Superior temporal gyrus (tissue), 1 donor: ENCODE data around the gene BMP7.
"Not testable (repeated sequence)": the region's sequence is repeated elsewhere in the genome, so short reads cannot be mapped to it uniquely, and the experiment has no call there.

Experiments used
- DNase-seq: peaks from one replicate; pipeline ENCODE4 v3.0.0-alpha.2; 2016; ENCODE audit errors: extremely low spot score

BMP7 gene

GRCh38 chr20:57191265-57191638 is 75.2 kb downstream of the BMP7 start:
- DNase-seq, result not testable (repeated sequence)

GRCh38 chr20:57190536-57191264 is 75.7 kb downstream of the BMP7 start:
- DNase-seq, result no peak

GRCh38 chr20:57189713-57190112 is 76.7 kb downstream of the BMP7 start:
- DNase-seq, result no peak

- DNase-seq, result no peak
Observed at GRCh38 chr20:57188576-57189079, 77.8 kb downstream of the BMP7 start.

- DNase-seq, result no peak
Observed at GRCh38 chr20:57188056-57188455, 78.4 kb downstream of the BMP7 start.

DNA sequence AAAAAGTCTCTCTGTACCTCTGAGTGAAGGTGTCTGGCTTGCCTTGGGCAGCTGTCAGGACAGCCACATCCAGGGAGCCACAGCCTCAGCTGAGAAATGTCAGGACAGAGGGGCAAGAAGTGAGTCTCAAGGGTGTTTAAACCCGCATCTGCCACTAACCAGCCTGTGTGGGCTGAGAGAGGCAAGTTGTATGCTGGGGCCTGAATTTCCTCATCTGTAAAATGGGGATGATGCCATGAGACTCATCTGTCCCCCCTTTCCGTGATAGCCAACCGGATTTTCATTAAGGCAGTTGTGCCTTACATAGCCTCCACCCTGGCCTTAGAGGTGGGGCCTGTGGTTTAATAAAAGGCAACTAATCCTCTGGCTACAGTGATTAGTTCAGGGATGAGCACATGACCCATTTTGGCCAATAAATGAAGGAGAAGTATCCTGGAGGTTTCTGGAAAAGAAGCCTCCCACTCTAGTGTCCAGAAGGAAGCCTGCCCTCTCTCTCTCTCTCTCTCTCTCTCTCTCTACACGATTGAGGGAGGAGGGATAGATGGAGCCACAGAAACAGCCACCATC is 79.3 kb downstream of the BMP7 start:
- no peak for DNase-seq

DNA sequence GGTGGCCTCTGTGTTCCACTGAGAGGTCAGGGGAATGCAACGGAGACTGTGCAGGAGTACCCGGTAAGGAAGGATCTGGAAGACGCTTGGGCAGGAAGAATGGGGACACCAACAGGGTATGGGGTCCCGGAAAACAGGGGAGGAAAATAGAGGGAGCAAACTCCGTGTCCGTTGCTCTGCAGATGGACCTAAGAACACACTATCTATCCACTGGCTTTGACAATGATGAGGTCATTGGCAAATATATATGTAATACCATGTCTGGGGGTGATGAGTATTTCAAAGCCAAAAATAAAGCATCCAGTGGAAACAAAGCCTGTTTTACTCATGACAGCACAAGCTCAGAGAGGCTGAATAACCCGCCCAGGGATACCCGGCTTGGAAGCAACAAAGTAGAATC is 80.2 kb downstream of the BMP7 start:
- DNase-seq, result no peak

DNA sequence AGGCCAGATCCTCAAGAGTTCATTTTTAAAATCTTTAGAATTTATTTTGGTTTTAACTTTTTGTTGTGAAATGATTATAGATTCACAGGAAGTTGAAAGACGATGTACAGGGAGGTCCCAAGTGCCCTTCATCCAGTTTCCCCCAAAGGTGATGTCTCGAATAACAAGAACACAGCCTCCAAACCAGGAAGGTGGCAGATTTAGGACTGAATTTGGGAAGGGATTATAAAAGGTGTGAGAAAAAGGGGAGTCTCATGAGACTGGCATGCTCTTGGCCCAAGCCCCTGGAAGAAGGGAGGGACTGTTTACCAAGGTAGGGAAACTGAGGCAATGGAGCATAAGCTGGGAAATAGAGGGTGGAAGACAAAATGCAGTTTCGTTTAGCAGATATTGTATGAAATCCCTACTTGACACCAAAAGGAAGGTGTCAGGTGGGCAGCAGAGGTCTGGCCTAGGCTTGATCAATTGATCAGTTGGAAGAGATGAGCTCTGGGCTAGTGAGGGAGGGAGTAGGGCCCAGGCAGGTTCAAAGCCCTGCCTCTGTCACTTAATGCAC is 81.2 kb downstream of the BMP7 start:
- no peak for DNase-seq

GRCh38 chr20:57183457-57184009 is 82.9 kb downstream of the BMP7 start:
- DNase-seq, result no peak

- no peak for DNase-seq
Observed at GRCh38 chr20:57181639-57182038, 84.8 kb downstream of the BMP7 start.

GRCh38 chr20:57180954-57181353 is 85.5 kb downstream of the BMP7 start:
- DNase-seq, result no peak

DNA sequence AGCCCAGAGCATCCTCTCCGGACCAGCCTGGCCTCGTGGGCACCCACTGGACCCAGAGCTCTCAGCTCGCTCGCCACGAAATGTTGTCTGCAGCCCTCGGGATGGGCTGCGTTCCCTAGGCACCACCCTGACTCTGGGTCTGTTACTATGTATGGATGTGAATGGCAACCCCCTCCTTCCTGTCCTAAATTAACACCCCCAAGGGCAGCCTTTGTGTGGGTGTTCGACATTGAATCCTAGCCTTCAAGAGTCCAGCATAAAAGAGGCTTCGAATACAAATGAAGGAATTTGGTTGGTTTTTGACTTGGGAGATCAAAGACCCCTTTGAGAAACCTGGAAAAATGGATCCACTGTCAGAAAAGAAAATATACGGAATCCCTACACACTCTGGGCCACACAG is 86.1 kb downstream of the BMP7 start:
- no peak for DNase-seq

DNA sequence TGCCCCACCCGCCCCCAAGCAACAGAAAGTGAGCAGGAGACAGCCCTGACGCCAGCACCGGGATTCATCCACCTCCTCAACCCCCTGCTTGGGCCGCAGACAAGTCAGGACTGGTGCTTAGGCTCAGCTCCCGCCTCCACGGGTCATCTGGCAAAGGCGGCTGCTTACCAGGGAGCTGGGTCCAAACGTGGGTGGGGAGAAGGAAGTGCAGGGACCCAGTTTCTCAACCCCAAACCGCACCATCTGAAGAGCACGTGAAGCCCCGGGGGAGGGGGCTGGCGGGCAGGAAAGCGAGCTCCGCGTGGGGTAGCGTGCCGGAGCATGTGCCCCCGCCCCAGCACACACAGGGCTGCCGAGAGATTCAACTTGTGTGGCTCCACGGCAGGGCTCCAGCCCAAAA is 87.2 kb downstream of the BMP7 start:
- DNase-seq, result no peak

DNA sequence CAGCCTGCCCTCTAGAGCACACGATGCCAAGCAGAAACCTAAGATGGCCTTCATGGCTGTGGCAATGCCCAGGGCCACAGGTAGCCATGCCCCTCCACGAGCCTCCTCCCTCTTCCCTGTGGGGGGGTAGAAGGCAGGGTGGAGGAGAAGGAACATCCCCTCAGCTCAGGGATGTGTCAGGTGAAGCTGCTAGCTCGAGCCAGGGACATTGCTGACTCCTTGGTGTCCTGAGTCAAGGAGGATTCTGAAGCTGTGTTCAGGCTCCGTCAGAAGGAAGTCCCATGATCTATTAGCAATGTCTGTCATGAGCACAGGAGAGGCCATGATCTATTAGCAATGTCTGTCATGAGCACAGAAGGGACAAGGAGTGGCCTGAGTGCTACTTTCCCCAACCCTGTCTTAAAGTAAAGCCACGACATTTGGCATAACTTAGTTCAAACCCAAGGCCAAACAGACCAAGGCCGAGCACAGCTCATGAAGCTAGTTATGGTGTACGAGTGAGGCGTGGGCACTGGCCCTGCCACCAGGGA is 87.8 kb downstream of the BMP7 start:
- DNase-seq, result no peak

DNA sequence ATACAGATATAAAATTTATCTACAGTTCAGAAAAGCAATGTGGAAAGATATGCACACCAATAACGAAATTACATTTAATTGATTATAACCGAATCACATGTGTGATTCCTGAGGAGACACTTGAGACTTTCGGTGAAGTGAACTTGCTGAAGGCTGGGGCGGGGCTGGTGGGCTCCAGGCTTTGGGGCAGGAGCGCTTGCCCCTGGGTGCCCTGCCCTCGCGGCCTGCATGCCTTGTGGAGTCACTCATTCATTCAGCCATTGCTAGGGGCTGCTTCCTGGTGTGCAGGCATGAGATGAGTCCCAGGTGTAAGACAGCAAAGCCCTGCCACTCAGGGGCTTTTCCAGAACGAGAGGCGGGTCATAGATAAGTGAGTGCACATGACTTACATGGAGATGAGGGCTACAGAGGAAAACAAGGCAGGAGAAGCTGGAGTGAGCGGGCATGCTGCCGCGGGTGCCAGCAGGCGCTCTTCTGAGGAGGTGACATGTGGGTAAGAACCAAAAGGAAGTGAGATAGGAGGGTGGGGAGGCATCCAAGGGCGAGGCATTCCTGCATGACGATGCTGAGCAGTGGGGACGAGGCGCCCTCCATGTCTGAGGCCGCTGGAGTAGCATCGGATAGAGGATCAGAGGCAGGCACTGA is 88.7 kb downstream of the BMP7 start:
- no peak for DNase-seq

DNA sequence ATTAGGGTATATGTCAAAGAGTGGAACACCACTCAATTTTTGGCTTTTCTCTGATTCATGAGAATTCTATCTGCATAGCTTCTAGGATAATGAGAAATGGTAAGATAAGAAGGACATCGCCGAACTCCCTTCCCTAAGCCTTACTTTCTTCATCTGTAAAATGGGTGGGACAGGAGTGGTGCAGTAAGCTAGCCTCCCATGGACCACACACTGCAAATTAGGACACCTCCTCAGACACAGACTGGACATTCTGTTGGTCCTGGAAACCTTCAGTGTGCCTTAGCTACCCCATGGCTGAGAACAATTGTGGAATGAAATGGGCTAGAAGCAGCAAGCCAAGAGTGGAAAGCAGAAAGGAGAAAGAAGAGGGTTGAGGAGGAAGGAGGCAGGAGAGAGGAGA is 89.6 kb downstream of the BMP7 start:
- DNase-seq, result no peak

- no peak for DNase-seq
Observed at GRCh38 chr20:57175397-57176010, 90.9 kb downstream of the BMP7 start.

- no peak for DNase-seq
Observed at GRCh38 chr20:57174737-57175136, 91.7 kb downstream of the BMP7 start.

- DNase-seq, result no peak
Observed at GRCh38 chr20:57173986-57174385, 92.5 kb downstream of the BMP7 start.

- DNase-seq, result no peak
Observed at GRCh38 chr20:57173041-57173440, 93.4 kb downstream of the BMP7 start.

- no peak for DNase-seq
Observed at GRCh38 chr20:57170343-57170742, 96.1 kb downstream of the BMP7 start.

DNA sequence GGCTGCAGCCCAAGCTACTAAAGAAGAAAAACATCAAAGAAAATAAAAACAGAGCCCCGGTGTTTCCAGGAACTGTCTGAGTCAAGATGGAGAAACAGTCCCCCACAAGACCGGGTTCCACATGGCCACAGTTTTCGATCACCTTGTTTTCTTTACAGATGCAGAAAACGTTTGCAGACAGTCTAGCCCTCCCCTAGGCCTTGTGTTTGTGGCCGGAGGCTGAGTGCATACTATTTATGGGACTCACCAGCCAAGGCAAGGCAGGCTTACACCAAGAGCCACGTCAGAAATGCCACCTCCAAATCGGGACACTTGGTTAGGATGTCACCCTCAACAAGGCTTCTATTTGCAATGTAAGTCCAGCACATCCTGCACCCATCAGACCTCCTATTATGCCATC is 97.3 kb downstream of the BMP7 start:
- no peak for DNase-seq
